Brain microvascular endothelial cell (primary cell): ENCODE results near the gene OBP2B.

Experiments used
- DNase-seq: peaks from one replicate; pipeline ENCODE4 v3.0.0-alpha.2; 2020
- H3K27ac ChIP-seq: fragments of 250-450 bp; sonication (Bioruptor Pico); 2 replicates; pipeline ENCODE4 v1.5.1; 2020; ENCODE audit warnings: mild to moderate bottlenecking, moderate library complexity
- H3K27me3 ChIP-seq: fragments of 250-450 bp; sonication (Bioruptor Pico); replicated peaks from 2 replicates; pipeline ENCODE4 v1.5.1; 2020; ENCODE audit warnings: mild to moderate bottlenecking
- H3K36me3 ChIP-seq: fragments of 250-450 bp; sonication (Bioruptor Pico); replicated peaks from 2 replicates; pipeline ENCODE4 v1.5.1; 2020; ENCODE audit warnings: mild to moderate bottlenecking
- H3K4me3 ChIP-seq: 2 replicates; pipeline ENCODE4 v1.5.1; 2011; ENCODE audit warnings: low read depth, mild to moderate bottlenecking, control low read depth, low read length, moderate library complexity
- in situ Hi-C: cut with HindIII; loops from 2 replicates; pipeline ENCODE4 v1.10.0; 2017; ENCODE audit warnings: low sequenced_read_pairs, low pct_ligation_motif_present
- TF ChIP-seq, protein P1 (sequence below): IDR thresholded peaks from 2 replicates; pipeline ENCODE4 v1.5.1; 2011; ENCODE audit warnings: low read depth, mild to moderate bottlenecking, moderate library complexity, low read length, control low read depth, inconsistent platforms; ENCODE audit errors: missing control alignments

OBP2B gene

DNA sequence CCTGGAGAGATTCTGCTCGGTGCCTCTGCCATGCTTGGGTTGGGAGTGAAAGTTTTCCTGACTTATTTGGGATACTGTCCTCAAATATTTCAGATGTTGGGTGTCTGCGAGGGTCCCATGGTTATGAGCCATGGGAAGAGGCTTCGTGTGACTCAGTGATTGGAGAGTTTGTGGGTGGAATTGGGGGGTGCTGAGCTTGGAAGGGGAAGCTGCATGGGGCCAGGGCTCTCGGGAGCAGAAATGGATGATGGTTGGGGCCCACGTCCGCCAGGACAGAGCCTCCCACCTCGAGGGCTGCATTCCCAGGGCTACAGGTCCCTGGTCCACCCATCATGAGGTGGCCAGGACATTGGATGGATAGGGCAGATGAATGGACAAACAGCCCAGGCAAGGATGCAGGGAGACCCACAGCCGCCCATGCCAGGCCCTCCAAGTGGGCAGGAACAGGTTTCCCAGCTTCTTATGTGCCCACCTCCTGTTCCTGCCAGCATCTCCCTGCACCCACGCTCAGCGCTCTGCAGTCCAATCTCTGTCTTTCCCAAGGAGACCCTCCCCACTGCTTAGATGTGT, 5.5 kb downstream of the OBP2B start:
- TF ChIP-seq, protein P1, sequence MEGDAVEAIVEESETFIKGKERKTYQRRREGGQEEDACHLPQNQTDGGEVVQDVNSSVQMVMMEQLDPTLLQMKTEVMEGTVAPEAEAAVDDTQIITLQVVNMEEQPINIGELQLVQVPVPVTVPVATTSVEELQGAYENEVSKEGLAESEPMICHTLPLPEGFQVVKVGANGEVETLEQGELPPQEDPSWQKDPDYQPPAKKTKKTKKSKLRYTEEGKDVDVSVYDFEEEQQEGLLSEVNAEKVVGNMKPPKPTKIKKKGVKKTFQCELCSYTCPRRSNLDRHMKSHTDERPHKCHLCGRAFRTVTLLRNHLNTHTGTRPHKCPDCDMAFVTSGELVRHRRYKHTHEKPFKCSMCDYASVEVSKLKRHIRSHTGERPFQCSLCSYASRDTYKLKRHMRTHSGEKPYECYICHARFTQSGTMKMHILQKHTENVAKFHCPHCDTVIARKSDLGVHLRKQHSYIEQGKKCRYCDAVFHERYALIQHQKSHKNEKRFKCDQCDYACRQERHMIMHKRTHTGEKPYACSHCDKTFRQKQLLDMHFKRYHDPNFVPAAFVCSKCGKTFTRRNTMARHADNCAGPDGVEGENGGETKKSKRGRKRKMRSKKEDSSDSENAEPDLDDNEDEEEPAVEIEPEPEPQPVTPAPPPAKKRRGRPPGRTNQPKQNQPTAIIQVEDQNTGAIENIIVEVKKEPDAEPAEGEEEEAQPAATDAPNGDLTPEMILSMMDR = no peak
- Histone ChIP-seq H3K27me3 (peaks cover 11% of the 10 kb centered on the region), H3K27ac (no peak overlapping the region), H3K4me3 (no peak overlapping the region), H3K36me3 (no peaks in the 10 kb centered on the region)
- in situ Hi-C loops = no loop called here
- DNase-seq = no peak

DNA sequence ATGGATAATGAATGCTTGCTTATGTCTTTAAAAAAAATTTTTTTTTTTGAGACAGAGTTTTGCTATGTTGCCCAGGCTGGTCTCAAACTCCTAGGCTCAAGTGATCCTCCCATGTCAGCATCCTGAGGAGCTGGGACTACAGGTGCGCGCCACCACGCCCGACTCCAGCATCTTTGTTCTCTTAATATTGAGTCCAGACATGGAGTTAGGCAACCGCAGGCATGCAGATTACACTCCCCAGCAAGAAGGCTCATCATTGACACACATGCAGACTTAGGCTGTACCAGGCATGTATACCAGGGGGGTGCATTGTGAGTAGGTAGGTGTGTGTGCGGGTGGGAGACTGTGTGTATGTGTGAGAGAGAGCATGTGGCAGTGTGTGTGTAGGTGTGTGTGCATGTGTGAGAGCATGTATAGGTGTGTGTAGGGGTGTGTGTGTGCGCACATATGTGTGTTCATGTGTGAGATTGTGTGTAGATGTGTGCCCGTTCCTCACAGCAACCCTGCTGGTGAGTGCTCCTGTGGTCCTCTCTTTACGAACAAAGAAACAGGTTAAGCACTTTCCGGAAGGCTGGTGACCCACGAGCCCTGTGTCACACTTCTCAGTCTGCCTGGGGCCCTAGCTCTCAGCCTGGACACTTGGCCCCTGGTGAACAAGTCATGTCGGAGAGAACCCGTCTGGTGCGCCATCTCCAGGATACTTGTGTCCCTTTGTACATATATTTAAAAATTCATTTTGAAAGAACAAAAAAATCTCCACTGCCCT, 6.2 kb downstream of the OBP2B start:
- TF ChIP-seq, protein P1 = no peak
- in situ Hi-C loops = no loop called here
- Histone ChIP-seq H3K4me3 (no peak overlapping the region), H3K27me3 (peaks cover 11% of the 10 kb centered on the region), H3K27ac (no peak overlapping the region), H3K36me3 (no peaks in the 10 kb centered on the region)
- DNase-seq = no peak

DNA sequence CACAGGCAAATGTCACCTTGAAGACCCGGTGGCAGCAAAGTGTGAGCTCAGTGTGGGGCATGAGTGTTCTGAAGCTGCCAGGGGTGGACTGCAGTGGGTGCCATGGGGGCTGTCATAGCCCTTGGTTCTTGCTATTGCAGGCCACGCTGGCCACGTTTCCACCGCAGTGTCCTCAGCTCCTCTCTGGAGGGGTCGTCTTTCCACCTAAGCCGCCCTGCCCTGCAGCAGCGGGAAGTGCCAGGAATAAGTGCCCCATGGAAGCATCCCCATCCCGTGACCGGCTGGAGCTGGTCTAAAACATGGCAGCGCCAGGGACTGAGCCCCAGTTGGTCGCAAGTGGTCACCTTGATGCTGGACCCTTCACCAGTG, 6.9 kb downstream of the OBP2B start:
- TF ChIP-seq, protein P1 = no peak
- Histone ChIP-seq H3K27me3 (peaks cover 11% of the 10 kb centered on the region), H3K36me3 (no peaks in the 10 kb centered on the region), H3K4me3 (no peak overlapping the region), H3K27ac (no peak overlapping the region)
- in situ Hi-C loops = no loop called here
- DNase-seq = no peak

DNA sequence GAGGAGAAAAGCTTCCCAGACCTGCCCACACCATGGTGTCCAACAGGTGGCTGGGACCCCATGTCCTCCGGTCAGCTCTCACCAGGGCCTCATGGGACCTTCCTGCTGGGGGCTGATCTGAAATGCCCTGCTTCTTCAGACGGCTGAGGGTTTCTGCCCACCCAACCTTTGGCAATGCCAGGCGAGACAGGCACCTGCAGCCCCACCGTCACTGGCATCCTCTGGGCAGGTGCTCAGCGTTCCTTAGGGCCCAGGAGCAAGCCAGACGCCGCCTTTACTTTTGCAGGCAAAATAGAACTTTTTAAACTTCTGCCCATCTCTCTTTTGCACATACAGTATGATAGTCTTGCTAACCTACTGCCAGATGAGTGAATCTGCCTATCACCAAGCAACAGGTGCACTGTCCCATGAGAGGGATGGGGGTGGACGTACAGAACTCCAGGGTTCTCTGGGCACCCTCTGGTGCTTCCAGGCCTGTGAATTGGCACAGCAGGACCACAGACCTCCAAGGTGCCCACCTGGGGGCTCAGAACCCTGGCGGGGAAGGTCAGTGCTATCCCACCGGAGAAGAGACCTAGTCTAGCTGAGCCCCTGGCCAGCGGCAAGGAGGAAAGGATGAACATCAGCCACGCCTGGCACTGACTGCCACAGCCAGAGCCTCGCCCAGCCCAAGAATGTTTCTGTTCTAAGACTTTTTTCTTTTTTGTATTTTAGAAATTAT, 7.5 kb downstream of the OBP2B start:
- Histone ChIP-seq H3K4me3 (no peak overlapping the region), H3K27ac (no peak overlapping the region), H3K27me3 (peaks cover 11% of the 10 kb centered on the region), H3K36me3 (no peaks in the 10 kb centered on the region)
- DNase-seq = no peak
- in situ Hi-C loops = no loop called here
- TF ChIP-seq, protein P1 = no peak

DNA sequence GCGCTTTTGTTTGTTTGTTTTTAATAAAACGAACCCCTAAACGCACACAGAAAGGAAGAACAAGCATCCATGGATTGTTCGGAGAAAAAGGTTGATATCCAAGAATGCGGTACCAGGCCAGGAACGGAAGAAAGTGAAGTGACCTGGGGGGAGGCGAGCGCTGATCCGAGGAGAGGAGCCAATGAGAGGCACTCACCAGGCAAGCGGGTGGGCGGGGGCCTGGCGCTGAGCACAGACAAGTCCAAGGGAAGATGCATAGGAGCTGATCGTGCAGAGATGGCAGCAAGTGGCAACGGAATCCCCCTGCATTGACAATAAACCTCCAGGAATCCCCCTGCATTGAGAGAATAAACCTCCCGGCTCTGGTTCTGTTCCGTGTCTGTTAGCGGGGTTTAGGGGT, 8.4 kb downstream of the OBP2B start:
- DNase-seq = no peak
- in situ Hi-C loops = no loop called here

More for the DNA sequence above, 8.4 kb downstream of the OBP2B start:
- Histone ChIP-seq H3K27ac (no peak overlapping the region), H3K27me3 (peaks cover 11% of the 10 kb centered on the region), H3K4me3 (no peak overlapping the region), H3K36me3 (no peaks in the 10 kb centered on the region)
- TF ChIP-seq, protein P1 = no peak
